ENCODE measurements around the gene TTN.

DNA sequence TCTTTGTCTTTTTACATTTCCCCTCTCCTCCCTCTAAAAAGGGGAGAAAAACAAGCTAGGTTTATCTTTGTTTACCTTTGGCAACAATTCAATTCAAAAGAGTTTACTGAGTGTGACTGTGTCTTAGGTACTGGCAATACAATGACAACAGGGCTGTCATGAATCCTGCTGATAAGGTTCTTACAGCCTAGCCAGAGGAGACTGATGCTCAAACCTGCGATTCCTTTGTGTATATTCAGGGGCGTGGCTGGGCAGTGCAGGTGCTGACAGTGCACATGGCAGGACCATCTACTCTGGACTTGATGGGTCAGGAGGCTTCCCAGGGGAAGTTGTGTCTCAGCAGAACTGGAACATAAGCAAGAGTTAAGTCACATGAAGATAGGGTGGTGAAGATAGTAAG lies 23.2 kb upstream of the TTN start:
- TF ChIP-seq ARNTL (CRISPR knock-in tag; IDR thresholded peaks at IDR 0.05; ENCODE audit: borderline replicate concordance, low read depth): no peak
- TF ChIP-seq ZC3H10 (CRISPR knock-in tag; IDR thresholded peaks at IDR 0.05): no peak
- TF ChIP-seq, protein P1, sequence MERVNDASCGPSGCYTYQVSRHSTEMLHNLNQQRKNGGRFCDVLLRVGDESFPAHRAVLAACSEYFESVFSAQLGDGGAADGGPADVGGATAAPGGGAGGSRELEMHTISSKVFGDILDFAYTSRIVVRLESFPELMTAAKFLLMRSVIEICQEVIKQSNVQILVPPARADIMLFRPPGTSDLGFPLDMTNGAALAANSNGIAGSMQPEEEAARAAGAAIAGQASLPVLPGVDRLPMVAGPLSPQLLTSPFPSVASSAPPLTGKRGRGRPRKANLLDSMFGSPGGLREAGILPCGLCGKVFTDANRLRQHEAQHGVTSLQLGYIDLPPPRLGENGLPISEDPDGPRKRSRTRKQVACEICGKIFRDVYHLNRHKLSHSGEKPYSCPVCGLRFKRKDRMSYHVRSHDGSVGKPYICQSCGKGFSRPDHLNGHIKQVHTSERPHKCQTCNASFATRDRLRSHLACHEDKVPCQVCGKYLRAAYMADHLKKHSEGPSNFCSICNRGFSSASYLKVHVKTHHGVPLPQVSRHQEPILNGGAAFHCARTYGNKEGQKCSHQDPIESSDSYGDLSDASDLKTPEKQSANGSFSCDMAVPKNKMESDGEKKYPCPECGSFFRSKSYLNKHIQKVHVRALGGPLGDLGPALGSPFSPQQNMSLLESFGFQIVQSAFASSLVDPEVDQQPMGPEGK (CRISPR knock-in tag; IDR thresholded peaks at IDR 0.05; ENCODE audit: borderline replicate concordance): no peak
- TF ChIP-seq ZNF565 (CRISPR knock-in tag; conservative IDR thresholded peaks at IDR 0.05; ENCODE audit: low read depth): no peak
- no peak for TF ChIP-seq ZFP30 (CRISPR knock-in tag; IDR thresholded peaks at IDR 0.05)
- TF ChIP-seq ZNF8 (CRISPR knock-in tag; IDR thresholded peaks at IDR 0.05): no peak
- TF ChIP-seq BACH2 (CRISPR knock-in tag; IDR thresholded peaks at IDR 0.05; ENCODE audit: borderline replicate concordance): no peak
- no peak for TF ChIP-seq RARB (CRISPR knock-in tag; IDR thresholded peaks at IDR 0.05)

All from SK-N-SH treated with all-trans-retinoic acid at 6 μM for 48 hours (cell line).